GM21528 (cell line): ENCODE data around the gene DNAJB11.
"Not testable (repeated sequence)": the region's sequence is repeated elsewhere in the genome, so short reads cannot be mapped to it uniquely, and the experiment has no call there.

Experiments used
- ATAC-seq: cut with Tn5 transposase; IDR thresholded peaks from one replicate; pipeline ENCODE4 v1.9.1; 2021; ENCODE audit warnings: mild to moderate bottlenecking, moderate library complexity; ENCODE audit not compliant: unreplicated experiment, low FRiP score

DNAJB11 gene

DNA sequence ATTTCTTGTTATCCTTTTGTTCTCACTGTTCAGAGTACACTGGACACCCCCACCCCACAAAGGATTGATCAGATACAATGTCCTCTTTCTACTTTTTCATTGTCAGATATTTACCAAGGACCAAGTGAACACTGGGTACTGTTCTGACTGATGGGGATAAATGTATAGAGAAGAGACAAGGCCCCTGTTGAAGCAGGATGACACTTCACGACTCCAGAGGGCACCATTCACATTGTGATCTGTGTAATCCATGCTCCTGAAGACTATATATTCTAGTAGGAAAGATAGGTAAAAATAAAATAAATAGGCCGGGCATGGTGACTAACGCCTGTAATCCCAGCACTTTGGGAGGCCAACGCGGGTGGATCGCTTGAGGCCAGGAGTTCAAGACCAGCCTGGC is 19.1 kb upstream of the DNAJB11 start:
- no peak for ATAC-seq

DNA sequence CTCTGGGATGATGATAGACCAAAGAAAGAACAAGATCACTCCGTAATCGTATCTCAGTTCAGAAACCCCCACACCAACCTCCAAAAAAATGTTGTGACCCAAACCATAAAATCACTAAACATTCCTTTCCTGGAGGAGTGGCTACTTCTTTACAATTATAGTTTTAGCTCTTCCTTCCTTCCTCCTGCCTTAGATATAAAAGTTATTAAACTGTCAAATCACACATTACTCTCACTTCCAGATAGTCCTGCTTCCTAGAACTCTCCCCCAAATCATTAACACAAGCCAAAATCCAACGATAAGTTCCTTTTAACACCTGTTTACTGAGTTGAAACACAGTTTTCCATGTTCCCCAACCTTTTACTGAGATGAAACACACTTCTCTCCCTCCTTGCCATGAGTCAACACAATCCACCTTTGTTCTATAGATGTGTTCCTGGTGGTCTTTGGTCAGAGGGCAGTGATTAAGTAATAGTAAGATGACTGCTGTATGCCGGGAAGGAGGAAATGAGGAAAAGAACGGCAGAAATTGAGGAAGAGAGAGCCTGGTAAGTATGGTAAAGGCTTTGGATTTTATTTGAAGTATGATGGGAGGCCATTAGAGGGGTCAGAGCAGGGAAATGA is 18.0 kb upstream of the DNAJB11 start:
- ATAC-seq: no peak

DNA sequence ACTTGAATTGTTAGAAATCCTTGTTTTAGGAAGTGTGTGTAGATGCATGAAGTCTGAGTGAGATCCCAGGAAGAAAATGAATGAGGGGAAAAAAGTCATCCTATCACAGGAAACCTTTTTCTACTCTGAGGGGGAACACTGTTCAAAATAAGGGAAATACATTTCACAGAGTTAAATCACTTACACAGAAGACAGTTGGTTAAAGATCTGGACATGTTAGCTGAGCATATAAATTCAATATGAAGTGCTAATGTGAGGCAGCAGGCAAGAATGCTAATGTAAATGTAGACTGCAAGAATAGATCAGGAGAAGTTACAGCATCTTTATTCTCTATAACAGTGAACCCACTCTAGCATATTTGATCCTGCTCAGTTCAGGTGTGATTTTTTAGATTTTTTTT is 5.9 kb upstream of the DNAJB11 start:
- no peak for ATAC-seq

DNA sequence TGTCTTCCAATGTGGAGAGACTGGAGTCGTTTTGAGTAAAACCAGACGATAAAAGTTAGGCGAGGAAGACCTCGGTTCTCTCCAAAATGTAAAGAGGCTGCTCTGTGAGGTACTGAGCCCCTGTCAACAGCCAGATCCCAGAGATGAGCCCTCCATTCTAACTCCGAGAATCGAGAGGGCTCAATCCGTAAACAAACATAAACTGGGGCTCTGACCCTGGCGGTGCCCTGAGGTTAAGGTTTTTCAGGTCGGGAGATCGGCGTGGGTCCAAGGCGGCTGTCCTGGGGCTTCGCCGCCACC is 3.8 kb upstream of the DNAJB11 start:
- no peak for ATAC-seq

DNA sequence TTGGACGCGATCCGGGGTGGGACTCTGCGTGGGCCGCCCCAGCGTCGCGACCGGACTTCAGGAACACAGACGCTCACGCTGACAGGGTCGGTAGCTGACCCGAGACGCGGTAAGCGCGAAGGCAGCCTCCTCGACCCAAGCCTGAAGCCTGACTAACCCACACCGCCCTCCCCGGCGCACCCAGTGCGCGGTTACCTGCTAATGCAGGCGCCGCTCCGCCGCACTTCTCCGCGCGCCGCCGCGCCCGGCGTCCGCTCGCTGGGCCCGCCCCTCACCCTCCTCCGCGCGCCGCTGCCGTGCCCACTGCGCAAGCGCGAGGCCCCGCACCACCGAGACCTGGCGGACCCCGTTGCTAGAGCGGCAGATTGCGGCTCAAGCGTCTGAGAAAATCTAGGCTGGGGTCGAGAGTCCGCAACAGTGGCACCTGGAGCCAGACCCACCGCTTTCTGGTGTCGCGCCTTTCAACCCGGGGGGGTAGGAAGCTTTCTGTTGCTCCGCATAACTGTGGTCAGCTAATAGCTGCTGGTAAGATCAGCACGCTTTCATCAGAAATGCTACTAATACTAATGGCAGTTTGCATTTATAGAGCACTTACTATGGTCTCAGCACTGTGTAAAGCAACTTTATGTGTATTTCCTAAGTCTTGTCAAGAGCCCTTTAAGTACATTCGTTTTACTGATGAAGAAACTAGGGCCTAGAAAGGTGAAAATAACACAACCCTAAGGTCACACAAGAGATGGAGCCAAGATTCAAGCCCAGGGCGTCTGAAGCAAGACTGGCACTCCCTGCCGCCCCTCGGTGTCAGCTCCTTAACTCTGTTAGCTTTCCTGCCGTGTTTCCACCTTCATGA is 3.2 kb upstream of the DNAJB11 start, which contains the start of gene TBCCD1:
Gene TBCCD1 (minus strand): TSS at position 268 of the 850 bp plus-strand sequence. CDS start 3,010 bp downstream, outside the sequence.
- ATAC-seq: peak; percentile 47

DNA sequence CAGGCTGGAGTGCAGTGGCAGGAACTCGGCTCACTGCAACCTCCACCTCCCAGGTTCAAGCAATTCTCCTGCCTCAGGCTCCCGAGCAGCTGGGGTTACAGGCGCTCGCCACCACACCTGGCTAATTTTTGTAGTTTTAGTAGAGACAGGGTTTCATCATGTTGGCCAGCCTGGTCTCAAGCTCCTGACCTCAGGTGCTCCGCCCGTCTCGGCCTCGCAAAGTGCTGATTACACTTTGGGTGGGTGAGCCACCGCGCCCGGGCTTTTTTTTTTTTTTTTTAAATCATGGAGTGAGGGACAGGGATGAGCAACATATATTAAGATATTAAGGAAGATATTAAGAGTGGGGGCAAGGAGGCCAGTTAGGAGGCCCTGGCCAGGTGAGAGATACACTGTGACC is 1.2 kb upstream of the DNAJB11 start:
- ATAC-seq: not testable (repeated sequence)

DNA sequence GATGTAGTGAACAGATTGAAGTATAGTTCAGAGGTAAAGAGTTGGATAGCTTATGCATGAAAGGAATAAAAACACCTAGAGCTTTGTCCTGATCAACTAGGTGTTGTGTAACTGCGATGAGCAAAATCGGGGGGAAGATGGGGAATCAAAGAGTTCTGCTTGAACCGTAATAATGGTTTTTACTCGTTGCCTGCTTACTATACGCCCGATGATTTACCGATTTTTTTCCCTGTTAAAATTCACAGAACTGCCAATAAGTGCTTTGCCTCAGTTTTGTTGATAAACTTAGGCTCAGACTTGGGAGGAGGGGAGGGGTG is 783 bp upstream of the DNAJB11 start:
- ATAC-seq: no peak

DNA sequence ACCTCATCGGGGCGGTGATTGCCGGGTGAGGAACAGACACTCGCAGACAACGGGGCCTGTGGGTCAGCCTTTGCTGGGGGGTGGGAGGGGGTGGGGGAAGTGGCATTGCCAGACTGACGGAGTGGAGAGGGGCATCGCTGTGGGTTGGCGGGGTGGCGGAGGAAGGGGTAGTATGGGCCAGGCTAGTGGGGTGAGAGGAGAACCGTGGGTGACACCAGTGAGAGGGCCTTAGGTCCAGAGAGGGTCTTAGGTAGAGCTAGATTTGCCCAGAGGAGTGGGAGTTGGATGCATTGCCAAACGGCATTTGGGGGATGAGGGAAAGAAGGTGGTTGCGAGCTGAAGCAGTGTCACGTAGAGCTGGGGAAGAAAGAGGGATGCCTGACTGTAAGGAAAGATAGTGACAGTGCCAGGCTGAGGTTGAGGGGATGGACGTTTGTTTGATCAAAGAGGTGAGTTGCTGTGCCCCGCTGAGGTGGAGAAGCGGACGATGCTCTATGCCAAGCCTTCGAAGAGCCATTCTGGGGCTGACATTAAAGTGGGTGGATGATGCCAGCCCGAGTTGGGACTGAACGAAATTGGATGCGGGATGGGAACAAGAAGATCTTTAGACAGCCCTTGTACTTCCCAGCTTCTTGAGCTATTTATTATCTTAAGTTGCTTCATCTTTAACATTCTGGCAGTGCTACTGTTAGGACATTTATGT is 572 bp downstream of the DNAJB11 start:
- no peak for ATAC-seq

DNA sequence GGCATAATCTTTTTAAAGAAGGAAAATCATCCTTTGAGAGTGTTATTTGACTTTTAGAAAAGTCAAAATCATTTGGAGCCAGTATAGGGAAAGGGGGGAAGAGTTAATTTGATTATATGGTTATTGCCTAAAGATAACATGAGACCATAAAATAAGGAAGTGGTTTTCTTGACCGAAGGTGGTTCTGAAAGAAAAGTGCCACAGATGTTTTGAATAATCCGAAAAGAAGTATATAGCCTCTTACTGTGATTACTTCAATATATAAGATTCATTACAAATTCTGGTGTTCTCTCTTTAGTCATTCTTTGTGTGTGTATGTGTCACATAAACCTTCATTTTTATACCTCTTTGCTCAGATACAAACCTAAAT is 1.1 kb downstream of the DNAJB11 start:
- ATAC-seq: no peak

DNA sequence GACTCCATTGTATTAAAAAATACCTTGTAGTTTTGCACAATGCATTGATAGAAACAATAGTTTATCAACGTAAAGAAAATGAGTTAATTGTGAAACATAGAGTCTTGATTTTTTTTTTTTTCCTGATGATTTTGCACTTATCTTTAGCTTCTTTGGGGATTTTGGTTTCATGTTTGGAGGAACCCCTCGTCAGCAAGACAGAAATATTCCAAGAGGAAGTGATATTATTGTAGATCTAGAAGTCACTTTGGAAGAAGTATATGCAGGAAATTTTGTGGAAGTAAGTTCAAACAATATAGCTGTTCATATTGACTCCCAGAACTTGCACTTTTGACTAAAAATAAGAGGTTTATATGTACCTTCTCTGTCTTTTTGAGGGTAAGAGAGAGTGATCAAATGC is 7.0 kb downstream of the DNAJB11 start:
- no peak for ATAC-seq

DNA sequence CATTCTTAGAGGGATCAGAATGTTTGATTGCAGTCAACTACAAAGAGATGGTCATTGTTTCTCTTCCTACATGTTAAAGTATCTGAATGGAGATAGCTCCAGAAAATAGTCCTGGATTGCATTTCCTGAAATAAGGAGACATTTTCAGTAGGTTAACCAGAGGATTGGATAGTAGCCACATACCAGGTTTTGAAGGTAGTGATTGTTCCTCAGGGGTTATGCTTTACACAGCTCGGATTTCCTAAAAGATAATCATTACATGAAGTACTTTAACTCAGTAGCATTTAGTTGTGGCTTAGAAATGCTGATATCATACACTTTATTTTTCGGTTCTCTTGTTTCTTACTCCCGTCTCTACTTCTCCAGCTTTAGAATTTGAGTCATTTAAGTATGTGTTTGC is 10.3 kb downstream of the DNAJB11 start:
- no peak for ATAC-seq

DNA sequence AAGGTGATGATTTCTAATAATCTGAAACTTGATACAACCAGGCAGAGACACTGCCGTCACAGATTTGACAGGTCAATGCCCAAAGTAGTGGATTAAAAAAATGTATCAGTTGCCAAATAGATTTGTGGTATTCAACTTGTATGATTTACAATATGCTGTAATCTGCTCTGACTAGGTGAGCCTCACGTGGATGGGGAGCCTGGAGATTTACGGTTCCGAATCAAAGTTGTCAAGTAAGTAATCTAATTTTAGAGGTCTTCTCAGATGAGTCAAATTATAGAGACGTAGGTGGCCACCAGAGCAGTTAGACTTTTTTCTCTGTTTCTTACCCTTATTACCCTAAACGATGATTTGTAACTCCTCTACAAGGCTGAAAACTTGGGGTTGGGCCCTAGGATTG is 12.0 kb downstream of the DNAJB11 start:
- no peak for ATAC-seq

DNA sequence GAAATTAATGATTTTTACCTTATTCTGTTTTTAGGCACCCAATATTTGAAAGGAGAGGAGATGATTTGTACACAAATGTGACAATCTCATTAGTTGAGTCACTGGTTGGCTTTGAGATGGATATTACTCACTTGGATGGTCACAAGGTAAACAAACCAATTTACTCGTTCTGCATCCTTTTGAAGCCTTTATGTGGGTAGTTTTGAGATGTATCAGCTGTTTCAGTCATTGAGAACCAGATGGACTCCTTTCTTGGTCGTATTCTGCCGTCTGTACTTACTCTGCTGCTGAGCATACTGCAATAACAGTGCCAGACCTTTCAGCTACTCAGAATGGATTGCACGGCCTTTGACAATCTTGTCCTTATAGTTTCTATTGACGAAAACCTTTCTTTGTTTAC is 13.3 kb downstream of the DNAJB11 start:
- ATAC-seq: no peak

DNA sequence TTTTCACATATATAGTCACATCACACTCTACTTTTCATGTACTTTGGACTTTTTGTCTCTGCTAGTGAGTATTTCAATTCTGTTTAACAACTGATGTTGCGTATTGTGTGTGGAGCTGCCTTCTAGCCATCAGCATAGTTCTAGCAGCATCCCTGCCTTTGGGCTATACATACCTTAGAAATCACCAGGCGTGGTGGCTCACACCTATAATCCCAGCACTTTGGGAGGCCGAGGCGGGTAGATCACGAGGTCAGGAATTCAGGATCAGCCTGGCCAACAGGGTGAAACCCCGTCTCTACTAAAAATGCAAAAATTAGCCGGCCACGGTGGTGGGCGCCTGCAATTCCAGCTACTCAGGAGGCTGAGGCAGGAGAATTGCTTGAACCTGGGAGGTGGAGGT is 15.7 kb downstream of the DNAJB11 start:
- ATAC-seq: not testable (repeated sequence)

DNA sequence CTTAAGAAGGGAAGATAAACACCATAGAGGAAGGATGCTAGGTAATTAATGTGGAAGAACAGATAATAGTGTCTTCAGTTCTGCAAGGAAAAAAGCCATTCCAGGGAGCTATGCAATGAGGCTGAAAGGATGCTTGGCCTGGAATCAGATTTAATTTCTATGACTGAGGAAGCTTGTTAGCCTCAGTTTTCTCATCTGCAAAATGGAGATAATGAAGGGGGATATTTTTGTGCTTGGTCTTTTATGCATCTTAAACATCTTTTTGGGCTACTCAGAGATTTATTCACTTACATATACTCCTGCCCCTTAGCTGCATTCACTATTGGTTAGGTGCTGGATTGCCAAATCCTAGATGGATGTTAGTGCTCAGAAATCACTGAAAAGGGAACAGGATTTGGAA is 16.7 kb downstream of the DNAJB11 start:
- ATAC-seq: no peak

DNA sequence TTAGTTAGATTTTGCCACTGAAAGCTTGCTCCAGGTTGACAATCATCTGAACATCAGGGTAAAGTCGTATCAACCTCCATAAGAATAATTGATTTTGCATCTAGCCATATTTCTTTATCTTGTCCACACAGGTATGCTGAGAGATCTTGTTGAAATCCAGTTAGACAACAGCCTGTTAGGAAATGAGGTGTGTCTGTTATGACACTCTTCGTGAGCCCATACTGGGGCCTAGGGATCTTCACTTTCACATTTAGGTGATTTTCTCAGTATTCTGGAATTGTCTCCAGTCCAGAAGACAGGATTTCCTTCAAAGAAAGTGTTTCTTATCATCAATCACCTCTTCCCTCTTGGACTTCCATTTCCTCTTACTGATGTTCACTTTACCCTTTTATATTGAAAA is 18.1 kb downstream of the DNAJB11 start:
- no peak for ATAC-seq

DNA sequence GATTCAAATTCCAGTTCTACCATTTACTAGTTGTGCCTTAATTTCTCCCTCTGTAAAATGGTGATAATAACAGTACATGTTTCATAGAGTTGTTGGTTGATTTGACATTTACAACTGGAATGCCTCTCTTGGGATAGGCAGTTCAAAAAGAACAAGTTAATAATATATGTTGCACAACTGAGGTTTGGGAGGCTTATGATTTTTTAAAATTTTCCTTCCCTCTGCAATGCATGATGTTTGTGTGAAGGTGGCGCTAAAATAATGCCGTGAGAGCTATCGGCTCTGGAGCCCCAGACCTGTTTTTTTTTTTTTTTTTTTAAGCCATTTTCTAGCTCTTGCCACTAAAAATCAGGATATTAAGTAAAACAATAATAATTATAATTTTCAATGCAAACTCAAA is 18.6 kb downstream of the DNAJB11 start:
- no peak for ATAC-seq

DNA sequence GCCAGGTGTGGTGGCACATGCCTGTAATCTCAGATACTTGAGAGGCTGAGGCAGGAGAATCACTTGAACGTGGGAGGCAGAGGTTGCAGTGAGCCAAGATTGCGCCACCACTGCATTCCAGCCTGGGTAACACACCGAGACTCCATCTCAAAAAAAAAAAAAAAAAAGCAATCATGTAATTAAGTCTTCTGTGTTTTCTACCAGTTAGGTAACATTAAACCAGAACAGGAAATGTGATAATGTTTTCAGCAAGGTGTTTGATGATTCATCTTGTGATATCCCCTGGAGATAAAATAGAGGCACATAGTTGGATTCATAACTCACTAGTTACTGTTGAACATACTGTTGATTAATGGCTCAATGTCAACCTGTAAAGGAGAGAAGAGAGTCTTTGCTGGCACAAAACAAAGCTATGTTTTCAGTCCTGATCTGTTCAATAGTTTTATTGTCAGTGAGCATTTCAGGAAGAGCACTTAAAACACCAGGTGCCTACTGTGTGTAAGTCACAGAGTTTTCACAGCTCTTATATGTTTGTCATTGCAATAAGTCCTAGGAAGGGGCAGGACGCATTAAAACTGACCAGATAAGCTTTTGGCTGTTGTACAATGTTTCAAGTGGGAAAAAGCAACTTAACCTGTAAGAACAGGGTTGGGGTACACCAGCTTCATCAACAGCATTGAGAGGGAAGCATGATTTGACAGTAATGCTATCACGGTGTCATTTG is 19.5 kb downstream of the DNAJB11 start:
- no peak for ATAC-seq

DNA sequence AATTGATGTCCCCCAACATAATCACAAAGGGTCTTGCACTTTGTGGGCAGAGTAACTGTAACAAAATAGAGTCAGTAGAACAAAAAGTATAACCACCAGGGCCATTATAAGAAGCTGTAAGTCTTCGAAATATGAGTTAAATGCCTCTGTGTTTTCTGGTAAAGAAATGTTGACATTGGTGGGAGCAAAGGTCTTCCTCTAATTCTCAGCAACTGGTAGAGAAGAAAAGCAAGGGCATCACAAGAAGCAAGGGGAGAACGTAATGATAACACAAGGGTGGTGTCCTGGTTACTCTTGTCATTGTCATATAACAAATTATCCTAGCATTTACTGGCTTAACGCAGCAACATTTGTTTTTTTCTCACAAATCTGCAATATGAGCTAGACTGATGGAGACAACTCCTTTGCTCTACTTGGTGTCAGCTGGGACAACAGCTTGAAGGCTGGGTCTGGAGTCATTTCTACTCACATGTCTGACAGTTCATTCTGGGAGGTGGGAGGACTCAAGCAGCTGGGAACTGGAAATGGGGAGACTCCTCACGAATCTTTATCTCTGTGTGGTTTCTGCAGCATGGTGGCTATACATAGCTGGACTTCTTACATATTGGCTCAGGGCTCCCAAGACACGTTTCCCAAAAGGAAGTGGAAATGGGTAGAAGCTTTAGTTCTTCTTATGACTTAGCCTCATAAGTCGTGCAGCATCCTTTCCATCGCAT is 20.2 kb downstream of the DNAJB11 start:
- ATAC-seq: no peak

DNA sequence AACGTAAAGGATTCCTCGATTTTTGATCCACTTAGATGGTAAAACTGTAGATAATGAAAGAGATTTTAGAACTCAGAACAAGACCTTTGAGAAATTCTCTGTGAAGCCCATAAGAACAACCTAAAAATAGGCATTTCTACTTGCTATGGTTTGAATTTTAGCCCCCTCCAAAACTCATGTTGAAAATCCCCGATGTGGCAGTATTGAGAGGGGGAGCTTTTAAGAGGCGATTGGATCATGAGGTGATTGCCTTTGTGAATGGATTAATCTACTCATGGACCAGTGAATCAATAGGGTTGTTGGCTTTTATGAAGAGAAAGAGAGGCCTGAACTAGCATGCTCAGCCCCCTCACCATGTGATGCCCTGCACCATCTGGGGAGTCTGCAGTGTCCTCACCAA is 22.2 kb downstream of the DNAJB11 start:
- no peak for ATAC-seq

DNA sequence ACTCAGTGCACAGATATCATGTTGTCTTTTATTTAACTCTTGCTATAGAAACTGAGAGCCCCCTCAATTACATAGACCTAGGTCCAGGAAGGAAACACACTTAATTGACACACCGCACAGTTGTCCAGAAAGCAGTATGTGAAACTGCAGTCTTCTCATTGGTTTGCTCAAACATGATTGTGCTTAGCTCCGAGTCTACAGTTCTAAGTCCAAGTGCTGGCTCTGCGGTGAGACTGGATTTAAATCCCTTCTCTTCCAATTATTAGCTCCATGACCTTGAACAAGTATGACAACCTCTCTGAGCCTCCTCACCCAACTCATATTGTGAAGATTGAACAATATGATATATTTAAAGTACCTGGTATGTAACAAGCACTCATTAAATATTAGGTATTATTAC is 23.3 kb downstream of the DNAJB11 start:
- ATAC-seq: no peak
